Hepatocyte (in vitro differentiated cells): ENCODE measurements around the gene PRELID3B.

Experiments
- EZH2 ChIP-seq: fragments of 200-600 bp; sonication (generic); IDR thresholded peaks from 2 replicates; pipeline ENCODE4 v1.6.1; 2016; ENCODE audit warnings: antibody characterized with exemption, mild to moderate bottlenecking, borderline replicate concordance
- EZH2phosphoT487 ChIP-seq: fragments of 200-600 bp; sonication (generic); IDR thresholded peaks from one replicate; pipeline ENCODE4 v1.6.1; 2018; ENCODE audit warnings: antibody characterized with exemption, mild to moderate bottlenecking, low read depth, moderate library complexity; ENCODE audit not compliant: unreplicated experiment, severe bottlenecking
- TF ChIP-seq, protein P1 (sequence below): fragments of 200-600 bp; sonication (generic); IDR thresholded peaks from 2 replicates; pipeline ENCODE4 v1.5.1; 2016; ENCODE audit warnings: antibody characterized with exemption, mild to moderate bottlenecking; ENCODE audit not compliant: poor library complexity

DNA sequence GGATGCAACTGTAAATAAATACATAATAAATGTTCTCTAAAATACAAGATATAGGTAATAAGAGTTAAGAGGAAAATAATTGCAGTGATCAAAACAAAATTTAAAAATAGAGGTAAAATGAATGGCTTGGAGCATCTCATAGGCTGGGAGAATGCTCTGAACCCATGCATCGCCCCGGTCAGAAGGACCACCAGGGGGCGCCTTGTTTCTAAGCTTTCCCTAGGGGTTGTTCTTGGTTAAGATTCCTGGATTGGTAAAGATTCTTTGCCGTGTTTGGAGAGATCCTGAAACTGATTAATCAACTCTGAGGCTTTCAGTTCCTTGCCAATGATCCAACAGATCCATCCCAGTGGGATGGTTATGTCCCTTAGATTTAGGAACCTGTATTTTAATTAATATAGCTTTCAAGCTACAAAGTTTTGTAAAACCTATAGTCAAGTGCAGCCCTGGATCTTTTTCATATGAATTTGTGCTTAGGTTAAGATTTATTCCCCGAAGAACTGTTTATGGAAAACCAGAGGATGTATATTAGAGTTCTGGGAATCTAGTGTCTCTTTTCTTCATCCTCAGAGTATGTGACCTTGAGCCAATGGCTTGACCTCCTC lies 45.3 kb upstream of the PRELID3B start:
- TF ChIP-seq, protein P1, sequence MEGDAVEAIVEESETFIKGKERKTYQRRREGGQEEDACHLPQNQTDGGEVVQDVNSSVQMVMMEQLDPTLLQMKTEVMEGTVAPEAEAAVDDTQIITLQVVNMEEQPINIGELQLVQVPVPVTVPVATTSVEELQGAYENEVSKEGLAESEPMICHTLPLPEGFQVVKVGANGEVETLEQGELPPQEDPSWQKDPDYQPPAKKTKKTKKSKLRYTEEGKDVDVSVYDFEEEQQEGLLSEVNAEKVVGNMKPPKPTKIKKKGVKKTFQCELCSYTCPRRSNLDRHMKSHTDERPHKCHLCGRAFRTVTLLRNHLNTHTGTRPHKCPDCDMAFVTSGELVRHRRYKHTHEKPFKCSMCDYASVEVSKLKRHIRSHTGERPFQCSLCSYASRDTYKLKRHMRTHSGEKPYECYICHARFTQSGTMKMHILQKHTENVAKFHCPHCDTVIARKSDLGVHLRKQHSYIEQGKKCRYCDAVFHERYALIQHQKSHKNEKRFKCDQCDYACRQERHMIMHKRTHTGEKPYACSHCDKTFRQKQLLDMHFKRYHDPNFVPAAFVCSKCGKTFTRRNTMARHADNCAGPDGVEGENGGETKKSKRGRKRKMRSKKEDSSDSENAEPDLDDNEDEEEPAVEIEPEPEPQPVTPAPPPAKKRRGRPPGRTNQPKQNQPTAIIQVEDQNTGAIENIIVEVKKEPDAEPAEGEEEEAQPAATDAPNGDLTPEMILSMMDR, result peak; percentile 74
- TF ChIP-seq EZH2, result no peak
- no peak for TF ChIP-seq EZH2phosphoT487
